HCEC 1CT (cell line): Measurements from ENCODE around the gene ARID4A.
"Not testable (repeated sequence)": the region's sequence is repeated elsewhere in the genome, so short reads cannot be mapped to it uniquely, and the experiment has no call there.

ENCODE experiments used
- DNase-seq: peaks from one replicate; pipeline ENCODE4 v3.0.0-alpha.2; 2017

ARID4A gene

DNA sequence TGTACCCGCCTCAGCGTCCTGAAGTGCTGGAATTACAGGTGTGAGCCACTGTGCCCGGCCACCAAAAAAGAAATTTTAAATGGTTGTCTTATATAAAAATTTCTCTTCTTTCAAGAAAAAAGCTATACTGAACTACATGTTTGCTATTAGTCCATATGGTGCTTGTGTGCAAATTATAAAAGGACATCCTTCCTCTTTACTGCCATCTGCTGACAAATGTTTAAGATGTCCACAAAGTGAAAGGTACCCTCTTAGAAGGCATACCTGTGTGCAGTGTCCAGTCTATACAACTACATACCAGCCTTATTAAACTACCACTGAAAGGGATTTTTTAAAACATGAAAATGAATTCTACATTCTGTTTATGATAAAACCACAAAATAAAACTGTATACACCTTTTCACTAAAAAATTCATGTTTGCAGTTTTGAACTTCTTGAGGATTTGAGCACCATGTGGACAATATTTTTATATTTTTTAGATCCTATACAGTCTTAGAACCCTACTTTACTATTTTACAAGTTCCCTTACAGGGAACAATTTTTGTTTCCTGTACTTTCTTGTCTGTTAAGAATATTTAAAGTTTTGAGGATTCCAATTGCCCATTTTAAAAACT, 64.5 kb downstream of the ARID4A start:
- peak; percentile 3 for DNase-seq

DNA sequence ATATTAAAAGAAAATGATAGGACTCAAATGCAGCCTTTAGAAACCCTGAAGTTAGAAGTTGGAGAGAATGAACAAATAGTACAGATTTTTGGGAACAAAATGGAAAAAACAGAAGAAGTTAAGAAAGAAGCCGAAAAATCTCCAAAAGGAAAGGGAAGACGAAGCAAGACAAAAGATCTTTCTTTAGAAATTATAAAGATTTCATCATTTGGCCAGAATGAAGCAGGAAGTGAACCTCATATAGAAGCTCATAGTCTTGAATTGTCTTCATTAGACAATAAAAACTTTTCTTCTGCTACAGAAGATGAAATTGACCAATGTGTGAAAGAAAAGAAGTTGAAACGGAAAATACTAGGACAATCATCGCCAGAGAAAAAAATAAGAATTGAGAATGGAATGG, 66.0 kb downstream of the ARID4A start:
- DNase-seq = no peak

DNA sequence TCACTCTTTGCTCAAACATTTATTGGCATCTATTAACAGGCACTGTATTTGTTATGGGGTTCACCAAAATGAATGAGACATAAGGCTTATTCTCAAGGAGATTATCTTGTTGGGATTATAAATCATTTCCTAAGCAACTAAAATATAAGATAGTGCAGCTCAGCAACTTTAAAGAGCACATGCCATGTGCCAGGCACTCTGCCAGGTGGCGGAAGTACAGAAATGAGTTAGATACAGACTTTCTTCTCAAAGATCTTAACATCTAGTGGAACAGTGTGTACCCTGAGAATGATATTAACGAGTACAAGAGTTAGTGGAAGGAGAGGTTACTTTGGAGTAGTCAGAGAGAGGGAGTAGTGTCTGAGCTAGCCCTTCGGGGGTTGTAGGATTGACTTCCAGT, 68.9 kb downstream of the ARID4A start:
- DNase-seq = no peak

DNA sequence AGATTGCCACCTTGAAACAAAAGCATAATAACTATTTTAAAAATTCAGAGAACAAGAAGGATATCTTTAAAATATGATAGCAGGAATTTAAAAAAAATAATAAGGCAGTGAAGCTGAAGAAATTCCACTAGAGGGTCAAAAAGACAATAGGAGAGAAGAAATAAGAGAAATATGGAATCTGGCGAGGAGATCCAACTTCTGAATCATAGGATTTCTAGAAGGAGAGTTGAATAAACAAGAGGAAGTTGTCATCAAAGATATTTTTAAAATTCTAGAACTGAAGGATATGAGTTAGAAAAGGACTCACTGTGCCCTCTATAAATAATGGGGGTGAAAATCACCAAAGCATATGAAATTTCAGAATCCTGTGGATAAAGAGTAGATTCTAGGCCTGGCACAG, 70.6 kb downstream of the ARID4A start:
- DNase-seq = peak; percentile 5

DNA sequence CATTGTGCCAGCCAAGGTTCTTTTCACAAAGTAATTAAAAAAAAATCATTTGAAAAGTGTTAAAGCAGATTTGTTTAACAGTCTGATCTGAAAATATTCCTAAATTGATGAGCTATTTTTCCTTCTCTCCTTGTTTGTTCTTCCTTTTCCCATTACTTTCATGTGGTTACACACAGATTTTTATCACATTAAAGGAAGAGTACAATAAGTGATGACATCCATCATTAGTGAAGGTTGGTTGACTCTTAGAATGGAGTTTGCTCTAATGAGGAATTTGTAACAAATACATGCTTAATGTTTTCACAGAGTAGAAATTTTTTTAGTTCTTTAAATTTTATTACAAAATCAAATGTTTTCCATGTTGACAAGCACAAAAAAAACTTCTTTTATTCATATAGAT, 78.4 kb downstream of the ARID4A start:
- no peak for DNase-seq

DNA sequence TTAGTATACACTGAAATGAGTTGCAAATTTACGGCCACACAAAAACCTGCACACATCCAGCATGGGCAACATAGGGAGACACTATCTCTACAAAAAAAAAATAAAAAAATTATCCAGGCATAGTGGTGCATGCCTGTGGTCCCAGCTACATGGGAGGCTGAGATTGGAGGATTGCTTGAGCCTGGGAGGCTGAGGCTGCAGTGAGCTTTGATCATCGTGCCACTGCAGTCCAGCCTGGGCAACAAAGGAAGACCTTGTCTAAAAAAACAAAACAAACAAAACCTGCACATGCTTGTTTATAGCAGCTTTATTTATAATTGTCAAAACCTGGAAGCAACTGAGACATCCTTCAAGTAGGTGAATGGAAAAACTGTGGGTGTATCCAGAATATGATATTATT, 92.5 kb downstream of the ARID4A start:
- DNase-seq = no peak

DNA sequence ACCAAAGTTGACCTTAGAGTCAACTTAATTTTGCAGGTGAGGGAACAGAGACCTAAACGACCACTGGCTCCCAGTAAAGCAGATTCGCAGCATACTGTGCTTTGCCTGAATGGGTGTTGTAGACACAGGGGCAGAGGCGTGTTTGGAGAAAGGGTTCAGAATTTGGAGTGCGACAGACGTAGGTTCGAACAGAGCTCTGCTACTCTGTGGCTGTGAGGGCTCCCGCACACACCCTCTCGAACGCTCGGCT, 97.1 kb downstream of the ARID4A start:
- no peak for DNase-seq

DNA sequence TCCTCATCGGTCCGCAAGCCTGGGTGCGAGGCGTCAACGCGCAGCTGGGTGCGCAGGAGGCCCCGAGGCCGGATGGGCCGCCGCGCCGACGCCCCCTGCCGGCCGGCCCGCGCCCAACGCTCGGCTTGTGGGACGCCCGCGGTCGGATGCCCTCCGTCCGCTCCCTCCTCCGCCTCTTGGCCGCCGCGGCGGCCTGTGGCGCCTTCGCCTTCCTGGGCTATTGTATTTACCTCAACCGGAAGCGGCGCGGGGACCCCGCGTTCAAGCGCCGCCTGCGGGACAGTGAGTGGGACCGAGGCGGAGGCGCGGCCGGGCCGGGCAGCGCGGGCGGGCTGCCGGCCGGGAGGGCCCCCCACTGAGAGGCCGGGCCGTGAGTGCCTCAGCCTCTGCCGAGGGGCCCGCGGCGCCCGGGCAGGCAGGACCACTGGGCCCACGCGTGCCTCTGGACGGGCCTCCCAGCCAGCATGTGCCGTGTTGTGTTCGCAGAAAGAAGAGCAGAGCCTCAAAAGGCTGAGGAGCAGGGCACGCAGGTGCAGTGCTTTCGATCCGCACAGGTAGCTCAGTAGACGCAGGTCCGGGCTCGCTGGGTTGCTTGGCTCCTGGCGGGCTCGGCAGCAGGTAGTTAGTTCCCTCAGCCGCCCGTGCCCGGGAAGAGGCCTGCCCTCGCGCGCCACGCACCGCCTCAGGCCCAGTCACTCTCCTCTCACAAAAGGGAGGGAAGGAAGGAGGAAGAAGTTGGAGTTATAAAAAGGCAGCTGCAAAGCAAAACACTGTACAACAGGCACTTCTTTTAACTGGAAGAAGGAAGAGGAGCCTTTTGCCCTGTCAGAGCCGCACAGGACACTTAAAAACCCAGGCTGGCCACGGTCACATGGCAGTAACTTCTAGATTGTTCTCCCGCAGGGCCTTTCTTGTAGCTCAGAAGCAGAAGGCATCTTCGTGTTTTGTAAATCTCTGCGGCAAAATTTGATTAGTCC, 97.7 kb downstream of the ARID4A start, which contains the start of gene TOMM20L:
TOMM20L (plus strand) TSS at position 119 of the 977 bp plus-strand sequence; CDS start at position 147, 28 bp downstream.
- DNase-seq = peak; percentile 49

DNA sequence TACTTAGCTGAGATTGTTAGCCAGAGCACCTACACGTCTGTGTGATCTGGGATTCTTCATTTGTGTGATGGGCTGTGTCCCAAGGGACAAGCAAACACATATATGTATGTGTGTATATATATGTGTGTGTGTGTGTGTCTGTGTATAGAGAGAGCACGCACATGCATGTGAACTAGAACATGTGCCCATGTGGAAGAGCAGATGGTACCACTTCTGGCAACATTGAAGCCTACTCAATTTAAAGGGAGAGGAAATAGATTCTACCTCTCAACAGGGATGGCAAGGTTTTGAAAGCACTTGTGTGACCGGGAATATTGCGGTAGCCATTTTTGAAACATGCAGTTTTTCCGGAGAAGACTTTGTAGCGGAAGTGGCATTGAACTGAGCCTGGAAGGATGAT, 98.8 kb downstream of the ARID4A start:
- no peak for DNase-seq

DNA sequence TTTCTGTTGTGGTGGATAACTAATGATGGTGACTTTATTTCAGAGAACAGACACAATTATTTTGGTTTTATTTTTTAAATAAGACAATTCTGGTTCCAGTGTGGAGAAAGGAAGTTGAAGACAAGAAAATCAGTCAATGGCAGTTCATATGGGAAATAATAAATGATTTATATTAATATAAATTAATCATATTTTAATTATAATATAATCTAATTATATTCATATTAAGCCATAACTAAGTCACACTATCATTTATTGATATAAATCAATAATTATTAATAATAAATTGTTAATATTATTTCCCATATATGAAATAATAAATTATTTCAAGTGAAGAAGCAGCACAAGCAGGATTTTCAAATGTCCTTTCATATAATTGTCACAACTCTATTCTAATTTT, 100.1 kb downstream of the ARID4A start:
- DNase-seq = no peak

DNA sequence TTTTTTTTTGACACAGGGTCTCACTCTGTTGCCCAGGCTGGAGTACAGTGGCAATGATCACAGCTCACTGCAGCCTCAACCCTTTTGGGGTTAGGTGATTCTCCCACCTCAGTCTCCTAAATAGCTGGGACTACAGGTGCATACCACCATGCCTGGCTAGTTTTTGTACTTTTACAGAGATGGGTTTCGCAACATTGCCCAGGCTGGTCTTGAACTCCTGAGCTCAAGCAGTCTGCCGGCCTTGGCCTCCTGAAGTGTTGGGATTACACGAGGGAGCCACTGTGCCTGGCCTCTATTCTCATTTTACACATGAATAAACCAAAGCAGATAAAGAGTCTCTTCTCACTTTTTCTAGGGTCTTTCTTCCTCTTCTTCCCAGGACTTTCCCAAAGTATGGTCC, 100.5 kb downstream of the ARID4A start:
- DNase-seq = no peak

DNA sequence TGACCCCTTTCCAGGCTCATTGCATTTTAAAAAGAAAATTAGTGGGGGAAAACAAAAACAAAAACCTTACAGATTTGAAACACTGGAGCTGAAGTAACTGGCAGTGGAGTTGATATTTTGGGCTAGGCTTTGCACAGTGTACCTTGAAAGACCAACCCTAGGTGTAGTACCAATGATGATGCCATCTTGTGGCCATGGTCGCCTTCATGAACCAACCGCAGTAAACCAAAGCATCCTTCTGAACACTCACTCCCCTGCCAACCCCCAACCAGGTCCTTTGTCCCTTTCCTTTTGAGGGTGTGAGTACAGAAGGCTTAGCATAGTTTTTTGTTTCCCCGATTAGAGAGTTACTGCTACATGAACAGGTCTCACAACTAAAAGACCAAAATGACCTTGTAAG, 103.2 kb downstream of the ARID4A start:
- DNase-seq = no peak

DNA sequence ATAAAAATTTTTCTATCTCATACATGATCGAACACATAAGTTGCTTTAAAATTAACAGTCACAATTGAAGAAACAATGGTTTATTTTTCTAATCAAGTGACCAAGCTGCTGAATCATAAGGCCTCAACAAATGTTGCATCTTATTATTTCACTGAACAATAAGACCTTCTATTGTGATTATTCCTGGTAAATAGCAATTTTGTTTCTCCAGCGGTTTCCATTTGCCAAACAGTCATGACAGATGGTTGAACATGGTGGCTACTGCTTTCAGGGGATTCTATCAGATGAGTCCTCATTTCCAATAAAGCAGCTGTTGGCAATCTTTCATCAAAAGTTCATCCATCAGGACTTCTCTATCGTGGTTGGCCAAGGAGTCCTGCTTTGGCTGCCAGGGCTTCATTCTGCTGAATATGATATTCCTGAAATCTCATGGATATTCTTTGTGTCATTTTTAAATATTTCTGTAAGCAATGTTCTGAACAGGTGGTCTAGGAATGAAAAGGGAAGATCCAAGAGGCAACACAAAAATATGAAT, 110.4 kb downstream of the ARID4A start:
- no peak for DNase-seq

DNA sequence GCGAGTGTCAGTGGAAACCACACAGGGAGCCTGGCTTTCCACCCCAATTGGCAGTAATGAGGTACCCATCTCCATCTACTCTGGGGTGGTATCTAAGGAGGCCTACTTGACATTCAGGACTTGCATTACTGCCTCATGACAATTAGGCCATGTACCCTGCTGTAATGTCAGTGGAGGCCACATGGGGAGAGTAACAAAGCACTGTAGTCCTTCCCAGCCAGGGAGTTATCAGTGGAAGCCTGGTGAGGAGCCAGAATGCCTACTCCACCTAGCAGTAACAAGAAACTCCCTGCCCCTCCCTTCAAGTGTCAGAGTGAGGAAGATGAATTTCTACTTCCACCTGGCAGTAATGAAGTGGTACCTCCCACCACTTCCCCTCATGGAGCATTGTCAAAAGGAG, 116.5 kb downstream of the ARID4A start:
- no peak for DNase-seq

DNA sequence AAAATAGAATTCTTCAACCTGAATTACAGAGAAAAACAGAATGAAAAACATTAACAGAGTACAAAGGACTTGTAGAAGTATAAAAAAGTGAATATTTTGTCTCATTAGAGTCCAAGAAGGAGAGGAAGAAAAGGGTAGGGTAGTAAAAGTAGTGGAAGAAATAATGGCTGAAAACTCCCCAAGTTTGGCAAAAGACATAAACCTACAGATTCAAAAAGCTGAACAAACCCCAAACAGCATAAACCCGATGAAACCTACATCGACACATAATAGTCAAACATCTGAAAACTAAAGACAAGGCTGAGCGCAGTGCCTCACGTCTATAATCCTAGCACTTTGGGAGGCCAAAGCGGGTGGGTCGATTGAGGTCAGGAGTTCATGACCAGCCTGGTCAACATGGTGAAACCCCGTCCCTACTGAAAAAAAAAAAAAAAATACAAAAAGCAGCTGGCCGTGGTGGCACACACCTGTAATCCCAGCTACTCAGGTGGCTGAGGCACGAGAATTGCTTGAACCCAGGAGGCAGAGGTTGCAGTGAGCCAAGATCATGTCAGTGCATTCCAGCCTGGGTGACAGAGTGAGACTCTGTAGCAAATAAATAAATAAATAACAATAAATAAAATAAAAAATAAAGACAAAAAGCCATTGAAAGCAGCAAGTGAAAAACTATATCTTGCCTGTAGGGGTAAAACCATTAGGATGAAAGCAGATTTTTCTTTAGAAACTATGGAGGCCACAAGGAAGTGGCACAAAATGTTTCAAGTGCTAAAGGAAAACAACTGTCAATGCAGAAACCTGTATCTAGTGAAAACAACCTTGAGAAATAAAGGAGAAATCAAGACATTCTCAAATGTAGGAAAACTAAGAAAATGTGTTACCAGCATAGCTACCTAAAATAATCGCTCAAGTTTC, 117.5 kb downstream of the ARID4A start:
- no peak for DNase-seq

DNA sequence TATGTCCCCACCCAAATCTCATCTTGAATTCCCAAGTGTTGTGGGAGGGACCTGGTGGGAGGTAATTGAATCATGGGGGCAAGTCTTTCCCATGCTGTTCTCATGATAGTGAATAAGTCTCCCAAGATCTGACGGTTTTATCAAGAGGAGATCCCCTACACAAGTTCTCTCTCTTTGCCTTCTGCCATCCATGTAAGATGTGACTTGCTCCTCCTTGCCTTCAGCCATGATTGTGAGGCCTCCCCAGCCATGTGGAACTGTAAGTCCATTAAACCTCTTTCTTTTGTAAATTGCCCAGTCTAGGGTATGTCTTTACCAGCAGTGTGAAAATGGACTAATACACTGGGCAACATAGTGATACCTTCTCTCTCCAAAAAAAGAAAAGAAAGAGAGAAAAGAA, 118.6 kb downstream of the ARID4A start:
- DNase-seq = not testable (repeated sequence)
